NCI-H460 (cell line): Measurements from ENCODE around the gene IQGAP3. TPM values are rescaled to one million over a fixed set of nuclear protein-coding genes. Genes with fewer than 3 reads are reported as not detected.

Experiments used
- DNase-seq: peaks from one replicate; pipeline ENCODE4 v3.0.0-alpha.2; 2016; ENCODE audit warnings: low read depth; ENCODE audit errors: extremely low read depth
- total RNA-seq: library from RNA; depleted of rRNA; stranded (reverse); fragments of >200 nt; shearing (Covaris generic); gene quantifications from 2 replicates; pipeline ENCODE4 v1.2.3, GENCODE V29; 2014

IQGAP3 gene
- total RNA-seq, 1 experiment from 2014 or later: 28.7 TPM

DNA sequence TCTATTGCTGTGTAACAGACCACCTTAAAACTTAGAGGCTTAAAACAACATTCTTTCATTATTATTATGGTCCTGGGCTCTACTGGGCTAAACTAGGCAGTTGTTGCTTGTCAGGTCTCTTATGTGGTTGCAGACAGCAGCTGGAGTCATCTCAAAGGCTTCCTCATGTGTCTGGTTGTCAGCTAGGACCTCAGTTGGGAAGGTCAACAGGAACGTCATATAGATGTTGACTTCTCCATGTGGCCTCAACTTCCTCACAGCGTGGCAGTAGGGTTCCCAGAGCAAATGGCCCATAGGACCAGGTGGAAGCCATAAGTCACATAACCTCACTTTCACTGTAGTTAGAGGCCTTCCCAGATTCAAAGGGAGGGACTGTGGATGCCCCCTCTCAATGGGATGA is 56.4 kb downstream of the IQGAP3 start:
- no peak for DNase-seq

DNA sequence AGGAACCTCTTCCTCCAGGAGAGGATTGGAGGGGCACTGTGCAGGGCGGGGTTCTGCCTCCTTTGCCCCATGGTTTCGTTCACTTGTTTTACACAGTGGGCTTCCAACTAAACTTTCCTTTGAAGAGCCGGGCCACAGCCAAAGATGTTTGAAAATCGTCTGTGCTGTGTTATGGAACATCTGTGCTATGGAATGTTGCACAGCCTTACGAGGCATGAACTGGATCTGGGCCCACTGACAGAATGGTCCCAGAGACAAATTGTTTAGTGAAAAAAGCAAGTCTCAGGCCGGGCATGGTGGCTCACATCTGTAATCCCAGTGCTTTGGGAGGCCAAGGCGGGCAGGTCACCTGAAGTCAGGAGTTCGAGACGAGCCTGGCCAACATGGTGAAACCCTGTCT is 59.2 kb downstream of the IQGAP3 start:
- no peak for DNase-seq

DNA sequence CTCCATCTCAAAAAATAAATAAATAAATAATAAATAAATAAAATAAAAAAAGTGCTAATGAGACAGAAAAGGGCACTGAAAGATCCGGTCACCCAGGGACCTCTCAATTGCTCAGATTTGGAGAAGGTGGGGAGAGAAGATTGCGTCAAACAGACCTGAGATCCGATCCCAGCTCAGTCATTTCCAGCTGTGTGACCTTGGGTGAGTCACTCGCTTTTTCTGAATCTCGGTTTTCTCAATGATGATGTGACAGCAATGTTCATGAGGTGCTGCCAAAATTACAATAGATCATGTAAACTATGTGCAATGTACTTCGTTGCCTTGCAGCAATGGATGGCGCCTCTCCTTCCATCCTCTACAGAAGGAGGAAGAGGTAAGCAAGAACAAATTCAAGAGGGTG is 60.7 kb downstream of the IQGAP3 start:
- no peak for DNase-seq

DNA sequence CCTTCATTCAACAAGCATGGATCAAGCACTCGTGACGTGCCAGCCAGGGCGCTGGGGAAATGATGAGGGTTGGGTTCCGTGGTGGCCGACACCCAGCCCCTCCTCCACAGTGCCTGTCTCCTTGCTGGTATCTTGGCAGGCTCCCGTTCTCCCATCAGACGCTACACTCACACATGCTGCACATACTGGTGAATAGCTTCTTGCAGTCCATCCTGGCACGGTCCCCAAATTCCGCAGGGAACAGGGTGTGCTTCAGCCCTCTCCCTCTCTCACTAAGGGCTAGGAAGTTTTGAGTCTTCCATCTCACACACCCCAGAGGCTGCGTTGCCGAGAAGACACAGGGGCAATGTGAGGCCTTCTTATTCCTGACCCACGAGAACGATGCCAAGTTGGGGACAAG is 61.7 kb downstream of the IQGAP3 start:
- DNase-seq: no peak

DNA sequence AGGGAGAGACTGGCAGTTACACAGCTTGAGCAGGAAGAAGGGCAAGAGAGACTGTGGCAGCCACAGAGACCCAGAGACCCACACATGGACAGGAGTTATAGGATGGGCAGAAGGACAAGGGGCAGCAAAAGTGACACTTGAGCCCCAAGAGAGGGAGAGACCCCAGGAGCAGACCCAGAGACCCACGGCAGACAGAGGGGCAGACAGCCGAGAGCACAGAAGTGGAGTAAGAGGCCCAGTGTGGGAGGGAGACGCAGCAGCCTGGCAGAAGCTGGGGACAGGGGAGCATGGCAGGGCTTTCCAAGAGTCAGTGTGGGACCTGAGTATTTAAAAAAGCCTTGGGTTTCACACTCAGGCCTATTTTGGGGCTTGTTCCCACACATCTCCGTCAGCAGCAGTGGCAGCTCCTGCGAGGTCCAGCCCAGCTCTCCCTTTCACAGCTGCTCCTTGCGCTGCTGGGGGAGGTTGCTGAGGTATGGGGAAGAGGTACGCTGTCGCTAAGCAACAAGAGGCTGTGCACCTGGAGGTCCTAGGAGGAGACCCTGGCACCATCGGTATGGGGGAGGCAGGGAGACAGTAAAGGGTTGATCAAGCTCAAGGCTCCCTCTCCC is 62.8 kb downstream of the IQGAP3 start:
- no peak for DNase-seq

DNA sequence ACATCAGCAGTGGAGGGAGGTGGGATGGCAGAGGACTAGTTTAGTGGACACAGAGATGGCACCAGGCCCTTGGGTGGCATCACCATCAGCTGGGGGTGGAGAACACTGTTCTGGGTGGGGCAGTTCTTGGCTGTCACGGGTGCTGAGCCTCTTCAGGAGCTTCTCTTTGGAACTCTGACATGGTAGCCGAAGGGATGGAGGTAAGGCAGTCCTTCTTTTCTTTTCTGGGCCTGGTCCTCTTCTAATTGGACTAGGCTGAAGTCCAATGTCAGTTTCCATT is 63.5 kb downstream of the IQGAP3 start:
- no peak for DNase-seq

DNA sequence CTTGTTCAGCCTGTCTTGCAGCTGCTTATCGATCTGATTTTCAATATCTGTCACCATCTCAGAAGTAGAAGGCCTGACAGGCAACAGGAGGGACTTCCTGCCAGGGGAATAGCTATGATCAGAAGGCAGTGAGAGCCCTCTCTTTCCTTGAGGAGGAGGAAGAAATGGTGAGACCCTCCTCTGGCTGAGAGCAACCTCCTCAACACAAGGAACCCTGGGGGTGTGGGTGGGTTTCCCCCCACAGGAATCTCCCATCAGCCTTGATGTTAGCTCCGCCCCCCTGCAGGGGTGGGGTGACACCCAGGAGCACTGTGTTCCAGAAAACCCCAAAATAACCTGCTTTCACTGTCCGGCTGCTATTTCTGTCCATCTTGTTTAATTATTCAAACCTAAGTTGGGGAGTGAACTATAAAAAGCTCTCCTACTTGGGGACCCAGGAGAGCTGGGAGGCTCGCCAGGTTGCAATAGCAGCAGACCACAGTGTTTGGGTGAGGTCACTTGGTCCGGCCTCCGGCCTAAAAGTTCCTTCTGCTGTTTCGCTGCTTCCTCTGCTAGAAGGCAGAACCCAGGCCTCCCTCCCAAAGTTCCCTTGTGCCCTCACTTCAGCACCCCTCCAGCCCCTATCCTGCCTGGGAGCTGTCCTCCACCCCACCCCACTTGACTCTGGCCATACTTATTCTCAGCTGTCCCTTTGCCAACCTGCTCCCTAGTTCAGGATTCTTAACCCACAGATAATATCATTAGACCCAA is 64.0 kb downstream of the IQGAP3 start:
- no peak for DNase-seq

DNA sequence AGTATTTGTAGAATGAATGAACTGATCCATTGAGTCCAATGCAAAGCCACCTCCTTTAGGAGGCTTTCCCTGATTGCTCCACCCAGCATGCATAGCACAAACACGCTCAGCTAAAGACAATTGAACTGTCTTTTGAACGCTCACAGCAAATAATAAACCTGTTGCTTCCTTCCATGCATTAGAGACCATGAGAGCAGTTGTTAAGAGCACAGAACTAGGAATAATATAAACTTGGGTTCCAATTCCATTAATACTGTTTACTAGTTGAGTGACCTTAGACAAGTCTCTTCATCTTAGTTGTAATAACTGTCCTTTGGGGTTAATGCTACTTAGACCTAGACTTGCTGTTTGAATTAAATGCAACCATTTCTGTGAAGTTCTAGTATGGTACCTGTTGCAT is 65.9 kb downstream of the IQGAP3 start:
- no peak for DNase-seq

DNA sequence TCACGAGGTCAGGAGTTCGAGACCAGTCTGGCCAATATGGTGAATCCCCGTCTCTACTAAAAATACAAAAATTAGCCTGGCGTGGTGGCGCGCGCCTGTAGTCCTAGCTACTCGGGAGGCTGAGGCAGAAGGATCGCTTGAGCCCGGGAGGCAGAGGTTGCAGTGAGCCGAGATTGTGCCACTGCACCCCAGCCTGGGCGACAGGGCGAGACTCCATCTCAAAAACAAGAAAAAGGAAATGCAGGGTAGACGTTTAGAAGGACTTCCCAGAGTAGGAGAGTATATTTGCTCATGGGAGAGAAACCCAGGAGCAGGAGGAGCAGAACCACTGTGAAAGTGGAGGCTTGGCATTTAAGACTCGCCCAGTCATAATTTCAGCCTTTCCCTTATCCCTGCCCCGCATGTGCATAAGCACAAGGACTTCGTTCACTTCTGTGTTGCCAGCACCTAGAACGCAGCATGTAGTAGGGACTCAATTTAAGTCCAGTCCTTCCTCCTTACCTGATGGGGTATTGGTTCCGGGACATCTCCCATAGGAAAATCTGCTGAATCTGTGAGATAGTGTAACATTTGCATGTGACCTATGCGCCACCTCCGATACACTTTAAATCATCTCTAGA is 66.6 kb downstream of the IQGAP3 start:
- DNase-seq: no peak

DNA sequence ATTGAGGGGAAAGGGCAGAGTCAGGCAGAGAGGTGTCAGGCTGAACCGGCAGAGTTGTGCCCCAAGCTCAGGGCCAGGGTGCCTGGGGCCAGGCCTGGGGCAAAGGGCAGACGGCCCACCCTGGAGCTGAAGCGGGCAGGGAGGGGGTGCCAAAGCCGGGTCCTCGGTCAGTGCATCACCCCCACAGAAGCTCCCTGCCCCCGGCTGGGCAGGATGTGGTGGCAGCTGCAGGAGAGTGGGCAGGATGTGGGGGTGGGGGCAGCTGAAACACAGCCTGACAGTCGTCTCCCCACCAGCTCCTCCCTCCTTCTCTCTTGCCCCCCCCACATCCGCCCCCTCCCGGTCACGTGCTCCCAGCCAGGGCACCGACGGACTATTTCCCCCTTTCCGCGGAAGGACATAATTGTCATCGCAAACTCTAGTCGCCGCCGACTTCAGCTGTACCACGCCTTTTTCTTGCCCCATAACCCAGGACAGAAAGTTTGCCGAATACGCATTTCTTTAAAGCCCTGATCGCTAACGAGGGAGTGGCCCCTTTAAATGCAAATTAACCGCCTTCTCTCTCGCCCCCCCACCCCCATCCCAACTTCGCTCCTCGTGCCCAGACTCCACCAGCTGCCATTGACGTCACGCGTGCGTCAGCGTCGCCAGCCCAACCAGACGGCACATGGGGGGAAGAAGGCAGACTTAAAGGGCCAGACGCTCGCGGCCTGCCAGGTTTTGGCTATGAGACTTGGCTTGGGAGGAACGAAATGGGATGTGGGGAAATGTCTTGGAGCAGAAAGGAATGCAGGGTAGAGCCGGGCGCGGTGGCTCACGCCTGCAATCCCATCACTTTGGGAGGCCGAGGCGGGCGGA is 67.3 kb downstream of the IQGAP3 start:
- peak; percentile 100 for DNase-seq

DNA sequence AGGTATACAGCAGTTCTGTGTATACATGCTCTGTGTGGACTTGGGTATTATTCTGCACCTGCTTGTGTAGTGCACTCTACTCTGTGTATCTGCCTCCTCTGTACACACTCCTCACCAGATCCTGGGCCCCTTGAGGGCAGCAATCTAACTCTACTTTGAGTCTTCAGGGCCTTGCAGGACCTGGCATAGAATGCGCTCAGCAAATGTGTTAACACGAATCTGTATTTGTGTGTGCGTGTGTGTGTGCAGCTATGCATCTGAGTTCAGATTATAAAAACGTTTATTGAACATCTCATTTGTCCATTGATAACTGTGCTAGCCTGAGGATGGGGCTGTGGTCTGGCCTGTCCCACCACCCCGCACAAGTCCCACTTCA is 67.9 kb downstream of the IQGAP3 start:
- DNase-seq: no peak

DNA sequence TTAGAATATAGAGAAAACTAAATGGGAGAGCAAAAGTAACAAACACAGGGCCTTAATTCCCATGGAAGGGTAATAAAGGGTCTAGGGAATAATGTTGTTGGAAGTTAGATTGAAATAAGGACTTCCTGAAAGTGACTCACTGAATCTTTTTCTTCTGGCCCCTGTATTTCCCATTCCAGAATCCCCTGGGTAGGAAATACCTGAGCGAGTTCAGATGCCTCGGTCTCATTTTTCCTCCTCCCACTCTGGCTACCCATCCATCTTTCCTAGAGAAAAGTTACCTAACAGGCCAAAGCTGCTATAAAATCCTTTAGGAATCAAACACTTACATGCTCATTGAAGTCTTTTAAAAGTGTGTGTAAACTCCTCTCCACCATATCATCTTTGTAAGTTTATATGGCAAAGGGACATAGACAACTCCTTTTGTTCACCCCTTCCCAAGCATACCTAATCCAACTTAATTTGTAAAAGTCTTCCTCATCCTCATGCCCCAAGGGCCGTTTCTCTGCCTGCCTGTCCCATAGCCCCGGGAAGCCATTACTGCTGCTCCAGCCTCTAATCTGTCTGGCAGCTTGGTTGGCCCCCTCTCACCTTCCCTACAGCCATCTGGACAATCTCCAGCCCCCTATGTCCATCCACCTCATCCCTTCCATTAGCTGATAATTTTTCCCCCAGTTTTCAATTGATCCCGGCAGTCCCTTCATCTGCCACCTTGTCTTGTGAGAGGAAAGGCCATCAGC is 68.5 kb downstream of the IQGAP3 start:
- DNase-seq: no peak

DNA sequence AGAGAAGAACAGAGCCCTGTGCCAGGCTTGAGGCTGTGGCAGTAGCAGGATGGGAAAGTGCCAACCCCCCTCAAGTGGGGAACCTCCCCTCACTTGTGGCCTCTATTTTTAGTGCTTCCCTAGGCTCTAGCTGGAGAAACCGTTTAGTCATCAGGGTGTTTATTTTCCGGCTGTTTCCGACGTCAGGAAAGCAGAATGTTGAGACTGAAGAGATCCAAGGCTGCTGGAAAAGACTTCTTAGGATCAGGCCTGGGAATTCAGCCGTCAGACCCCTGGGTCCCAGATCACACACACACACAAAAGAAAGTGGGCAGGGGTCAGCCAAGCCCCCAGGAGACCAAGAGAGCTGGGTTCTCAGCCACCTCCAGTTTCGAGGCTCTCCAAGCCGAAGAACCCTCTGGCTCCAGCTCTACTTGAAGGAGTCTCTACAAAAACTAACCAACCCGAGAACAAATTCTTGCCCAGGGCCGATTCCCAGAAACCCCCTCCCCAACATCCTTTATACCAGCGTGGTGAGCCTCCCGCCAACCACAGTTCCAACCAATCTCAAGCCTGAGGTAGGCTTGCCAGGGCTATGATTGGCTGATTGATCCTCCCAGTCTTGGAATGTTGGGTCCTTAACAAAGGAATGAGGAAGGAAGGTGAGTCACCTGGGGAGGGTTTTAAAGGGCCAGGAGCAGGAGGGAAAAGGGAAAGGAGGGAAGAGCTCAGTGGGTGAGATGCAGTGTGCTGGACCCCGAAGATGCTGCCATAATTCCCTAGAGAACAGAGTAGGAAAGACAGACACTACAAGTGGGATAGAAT is 69.3 kb downstream of the IQGAP3 start:
- DNase-seq: peak; percentile 95

DNA sequence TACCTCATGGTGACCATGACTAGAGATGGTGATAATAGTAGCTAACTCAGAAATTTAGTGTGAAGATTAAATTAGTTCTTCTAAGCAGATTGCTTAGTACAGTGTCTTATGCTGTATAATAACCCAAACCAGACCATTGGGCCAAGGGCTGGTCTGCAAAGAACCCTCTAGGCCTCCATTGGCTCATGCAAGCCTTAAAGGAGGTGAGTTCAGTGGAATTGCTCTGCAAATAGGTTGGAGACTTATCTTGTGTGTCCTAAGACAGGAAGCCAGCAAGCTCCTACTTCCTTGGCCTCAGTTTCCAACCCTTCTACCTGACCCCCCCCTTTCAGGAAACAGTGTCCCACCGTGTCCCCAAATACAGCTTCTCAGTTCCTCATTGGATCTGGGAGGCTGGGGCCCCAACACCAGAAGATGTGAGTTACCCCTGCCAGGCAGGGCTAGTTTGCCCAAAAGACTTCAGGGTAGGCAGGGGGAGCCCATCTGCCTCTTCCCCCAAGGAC is 69.9 kb downstream of the IQGAP3 start:
- no peak for DNase-seq

DNA sequence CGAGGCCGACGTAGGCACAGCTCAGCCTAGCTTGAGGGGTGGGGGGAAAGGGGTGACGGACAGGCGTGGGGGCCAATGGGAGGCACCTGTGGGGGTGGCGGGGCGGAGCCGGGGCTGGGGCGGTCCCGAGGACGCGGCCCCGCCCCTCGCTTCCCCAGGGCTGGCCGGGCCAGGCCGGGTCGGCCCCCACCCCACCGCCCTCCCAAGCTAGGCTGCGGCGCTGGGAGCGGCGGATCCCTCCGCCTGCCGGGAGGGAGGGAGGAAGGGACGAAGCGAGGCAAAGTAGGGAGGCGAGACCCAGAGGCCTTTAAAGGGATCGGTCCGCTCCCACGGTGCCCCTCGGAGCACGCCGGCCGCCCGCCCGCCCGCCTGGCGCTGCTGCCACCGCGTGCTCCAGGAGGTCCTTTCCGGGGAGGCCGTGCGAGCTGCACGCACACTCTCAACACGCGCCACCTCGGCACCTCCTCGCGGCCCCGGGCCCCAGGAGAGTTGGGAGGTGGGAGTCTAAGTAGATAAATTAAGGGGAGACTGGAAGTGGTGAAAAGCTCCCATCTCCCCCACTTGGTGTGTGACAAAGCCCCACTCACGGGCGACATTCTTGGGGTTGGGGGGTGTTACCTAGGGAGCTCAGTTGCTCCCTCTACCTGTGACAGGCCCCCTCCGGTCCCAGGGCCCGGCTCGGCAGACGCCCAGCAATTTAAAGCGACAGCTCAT is 71.4 kb downstream of the IQGAP3 start:
- peak; percentile 96 for DNase-seq

DNA sequence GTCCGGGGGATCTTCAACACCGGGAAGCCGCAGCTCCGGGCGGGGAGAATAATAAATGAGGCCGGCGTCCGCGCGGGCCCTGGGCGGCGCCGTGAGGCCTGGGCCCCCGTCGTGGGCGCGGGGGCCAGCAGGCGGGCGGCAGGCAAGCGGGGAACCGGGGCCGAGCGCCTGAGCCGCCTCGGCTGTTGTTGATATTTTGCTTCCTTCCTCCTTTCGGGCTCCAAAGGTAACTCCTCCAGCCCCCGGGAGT is 71.9 kb downstream of the IQGAP3 start, which contains the start of gene MEF2D:
Gene MEF2D (minus strand): TSS at position 233 of the 250 bp plus-strand sequence. CDS start 17,483 bp downstream, outside the sequence.
- no peak for DNase-seq

DNA sequence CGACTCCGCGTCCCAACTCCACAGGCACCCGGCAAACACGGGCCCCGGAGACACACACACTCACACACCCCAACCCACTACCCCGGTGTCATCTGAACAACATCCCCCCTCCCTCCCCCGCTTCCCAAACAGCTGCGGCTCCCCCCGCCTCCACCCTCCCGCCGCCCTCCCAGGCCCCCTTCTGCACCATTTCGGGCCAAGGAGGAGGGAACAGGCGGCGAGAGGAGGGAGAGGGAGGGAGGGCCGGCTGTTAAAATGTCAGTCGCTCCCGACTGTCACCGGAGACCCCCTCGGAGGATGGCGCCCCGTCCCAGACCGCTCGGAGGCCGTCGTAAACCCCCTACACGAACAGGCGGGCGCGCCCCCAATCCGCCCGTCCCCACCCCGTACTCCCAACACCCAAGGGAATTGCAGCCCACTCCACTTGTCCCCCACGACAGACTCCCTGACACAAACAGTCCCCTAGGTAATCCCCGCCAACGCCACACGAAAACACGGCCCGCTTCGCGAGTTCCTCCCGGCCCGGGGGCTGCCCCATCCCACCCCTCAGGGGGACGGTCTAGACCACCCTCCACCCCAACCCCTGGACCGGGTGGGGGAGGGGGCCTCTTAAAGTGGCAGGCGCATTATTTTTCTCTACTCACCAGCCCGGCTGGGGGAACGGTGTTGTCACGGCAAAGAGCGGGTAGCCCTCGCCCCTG is 72.4 kb downstream of the IQGAP3 start:
- no peak for DNase-seq

DNA sequence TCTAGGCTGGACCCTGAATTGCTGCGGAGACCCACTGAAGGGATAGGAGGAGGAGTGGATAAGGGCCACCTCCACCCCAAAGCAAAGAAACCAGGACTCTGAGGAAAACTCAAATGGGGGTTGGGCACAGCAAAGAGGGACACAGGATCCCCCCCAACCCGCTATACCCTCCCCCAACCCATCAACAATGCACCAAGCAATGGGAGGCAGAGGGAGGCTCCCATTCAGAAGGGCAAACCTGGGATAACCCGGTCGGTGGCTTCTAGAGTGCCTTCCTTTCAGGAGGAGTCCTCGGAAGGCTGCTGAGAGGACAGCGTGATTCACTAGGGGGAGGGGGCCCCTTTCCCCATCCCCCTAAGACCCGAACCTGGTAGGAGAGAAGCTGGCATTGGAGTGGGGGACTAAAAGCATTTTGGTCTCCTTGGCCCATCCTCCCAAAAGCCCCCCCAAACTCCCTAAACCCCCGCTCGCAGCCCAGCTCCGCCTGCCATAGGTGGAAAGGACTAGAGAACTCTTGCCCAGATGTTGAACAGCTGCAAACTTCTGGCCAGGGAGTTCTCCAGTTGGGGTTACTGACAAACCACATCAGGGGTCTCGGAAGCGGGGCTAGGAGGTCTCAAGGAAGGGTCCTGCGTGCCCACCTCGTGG is 73.0 kb downstream of the IQGAP3 start:
- no peak for DNase-seq
